ENCODE results near the gene AGT.
"Not testable (repeated sequence)": the region's sequence is repeated elsewhere in the genome, so short reads cannot be mapped to it uniquely, and the experiment has no call there.

The AGT gene

DNA sequence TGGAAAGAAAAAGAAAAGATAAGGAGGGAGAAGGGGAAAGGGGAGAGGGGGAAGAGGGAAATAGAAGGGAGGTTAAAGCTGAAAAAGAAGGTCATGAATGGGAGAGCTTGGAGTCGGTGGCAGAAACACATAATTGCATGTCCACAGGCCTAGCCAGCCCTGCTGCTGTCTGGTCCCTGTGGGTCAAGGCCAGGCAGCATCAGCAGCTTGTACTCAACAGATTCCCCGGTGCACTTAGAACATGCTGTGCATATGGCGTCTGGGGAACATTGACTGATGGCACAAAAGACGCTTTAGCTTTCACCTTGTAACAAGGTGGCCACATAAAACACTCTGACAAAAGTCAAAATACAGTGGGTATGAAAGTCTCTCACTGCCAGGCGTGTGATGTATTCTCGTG lies 45.7 kb downstream of the AGT start:
- no peak for DNase-seq
- in situ Hi-C loops (cut with MboI; ENCODE audit: low pct_unique_long_range_greater_than_20kb, low sequenced_read_pairs) = no loop called here

GRCh38 chr1:230661976-230662375 lies 51.9 kb downstream of the AGT start:
- DNase-seq = no peak
- in situ Hi-C loops (cut with MboI; ENCODE audit: low pct_unique_long_range_greater_than_20kb, low sequenced_read_pairs) = no loop called here

- no peak for DNase-seq
- in situ Hi-C loops (cut with MboI; ENCODE audit: low pct_unique_long_range_greater_than_20kb, low sequenced_read_pairs) = no loop called here
These were observed 55.2 kb downstream of the AGT start for GRCh38 chr1:230658691-230659090.

- in situ Hi-C loops (cut with MboI; ENCODE audit: low pct_unique_long_range_greater_than_20kb, low sequenced_read_pairs); DNase-seq: not testable (repeated sequence)
These were observed 55.8 kb downstream of the AGT start for GRCh38 chr1:230658103-230658502.

GRCh38 chr1:230656719-230657118 lies 57.2 kb downstream of the AGT start:
- in situ Hi-C loops (cut with MboI; ENCODE audit: low pct_unique_long_range_greater_than_20kb, low sequenced_read_pairs); DNase-seq: not testable (repeated sequence)

Data from KBM-7 (cell line).